HEK293 (cell line): Measurements from ENCODE around the gene CUL1.
A peak's percentile ranks its signal among the peaks of the same experiment; 100 is the strongest.

ENCODE experiments used
- GLIS1 ChIP-seq: fragments of 450-650 bp; formaldehyde crosslinking; IDR thresholded peaks from 2 replicates; pipeline ENCODE4 v1.5.1; 2016; ENCODE audit warnings: missing biosample characterization, missing genetic modification characterization
- HOXA7 ChIP-seq: sonication (generic); formaldehyde crosslinking; IDR thresholded peaks from 2 replicates; pipeline ENCODE4 v1.8.1; 2022; ENCODE audit warnings: missing genetic modification reagents, borderline replicate concordance
- KLF1 ChIP-seq: fragments of 450-650 bp; formaldehyde crosslinking; IDR thresholded peaks from 2 replicates; pipeline ENCODE4 v1.5.1; 2016; ENCODE audit warnings: missing biosample characterization, missing genetic modification characterization
- REPIN1 ChIP-seq: fragments of 450-650 bp; formaldehyde crosslinking; IDR thresholded peaks from 2 replicates; pipeline ENCODE4 v1.5.1; 2017; ENCODE audit warnings: missing biosample characterization, missing genetic modification characterization, low read depth
- SP2 ChIP-seq: fragments of 450-650 bp; formaldehyde crosslinking; IDR thresholded peaks from 2 replicates; pipeline ENCODE4 v1.5.1; 2016; ENCODE audit warnings: missing biosample characterization, missing genetic modification characterization
- ZBTB21 ChIP-seq: fragments of 450-650 bp; formaldehyde crosslinking; IDR thresholded peaks from 2 replicates; pipeline ENCODE4 v1.5.1; 2017; ENCODE audit warnings: missing biosample characterization, missing genetic modification characterization
- ZBTB7A ChIP-seq: fragments of 450-650 bp; formaldehyde crosslinking; IDR thresholded peaks from 2 replicates; pipeline ENCODE4 v1.5.1; 2016; ENCODE audit warnings: low read depth, missing biosample characterization, missing genetic modification characterization
- ZFP3 ChIP-seq: fragments of 450-650 bp; formaldehyde crosslinking; IDR thresholded peaks from 2 replicates; pipeline ENCODE4 v1.5.1; 2016; ENCODE audit warnings: low read depth, missing biosample characterization, missing genetic modification characterization
- ZFP41 ChIP-seq: fragments of 450-650 bp; formaldehyde crosslinking; IDR thresholded peaks from 2 replicates; pipeline ENCODE4 v1.5.1; 2016; ENCODE audit warnings: missing biosample characterization, missing genetic modification characterization, borderline replicate concordance
- ZIC2 ChIP-seq: fragments of 450-650 bp; formaldehyde crosslinking; IDR thresholded peaks from 2 replicates; pipeline ENCODE4 v1.5.1; 2016; ENCODE audit warnings: missing biosample characterization, missing genetic modification characterization
- ZNF148 ChIP-seq: fragments of 450-650 bp; formaldehyde crosslinking; IDR thresholded peaks from 2 replicates; pipeline ENCODE4 v1.5.0; 2017; ENCODE audit warnings: missing biosample characterization, missing genetic modification characterization, borderline replicate concordance
- ZNF169 ChIP-seq: fragments of 450-650 bp; formaldehyde crosslinking; IDR thresholded peaks from 2 replicates; pipeline ENCODE4 v1.5.1; 2016; ENCODE audit warnings: missing biosample characterization, missing genetic modification characterization
- ZNF214 ChIP-seq: fragments of 450-650 bp; formaldehyde crosslinking; IDR thresholded peaks from 2 replicates; pipeline ENCODE4 v1.5.1; 2017; ENCODE audit warnings: missing biosample characterization, mild to moderate bottlenecking, missing genetic modification characterization, borderline replicate concordance
- ZNF221 ChIP-seq: fragments of 450-650 bp; formaldehyde crosslinking; IDR thresholded peaks from 2 replicates; pipeline ENCODE4 v1.5.1; 2017; ENCODE audit warnings: missing biosample characterization, missing genetic modification characterization, borderline replicate concordance
- ZNF223 ChIP-seq: fragments of 450-650 bp; formaldehyde crosslinking; IDR thresholded peaks from 2 replicates; pipeline ENCODE4 v1.5.1; 2016; ENCODE audit warnings: missing biosample characterization, missing genetic modification characterization
- ZNF248 ChIP-seq: fragments of 450-650 bp; formaldehyde crosslinking; IDR thresholded peaks from 2 replicates; pipeline ENCODE4 v1.5.1; 2017; ENCODE audit warnings: missing biosample characterization, missing genetic modification characterization
- ZNF311 ChIP-seq: fragments of 450-650 bp; formaldehyde crosslinking; IDR thresholded peaks from 2 replicates; pipeline ENCODE4 v1.5.1; 2017; ENCODE audit warnings: missing biosample characterization, missing genetic modification characterization, borderline replicate concordance
- ZNF394 ChIP-seq: fragments of 450-650 bp; formaldehyde crosslinking; IDR thresholded peaks from 2 replicates; pipeline ENCODE4 v1.5.1; 2016; ENCODE audit warnings: missing biosample characterization, missing genetic modification characterization, mild to moderate bottlenecking, moderate library complexity, borderline replicate concordance
- ZNF501 ChIP-seq: fragments of 450-650 bp; formaldehyde crosslinking; IDR thresholded peaks from 2 replicates; pipeline ENCODE4 v1.5.1; 2016; ENCODE audit warnings: missing biosample characterization, missing genetic modification characterization
- ZNF600 ChIP-seq: fragments of 450-650 bp; formaldehyde crosslinking; IDR thresholded peaks from 2 replicates; pipeline ENCODE4 v1.5.1; 2016; ENCODE audit warnings: missing biosample characterization, missing genetic modification characterization
- ZNF626 ChIP-seq: fragments of 450-650 bp; sonication (Bioruptor Pico); formaldehyde crosslinking; IDR thresholded peaks from 2 replicates; pipeline ENCODE4 v1.5.1; 2018; ENCODE audit warnings: missing biosample characterization, missing genetic modification characterization, inconsistent platforms
- ZNF707 ChIP-seq: fragments of 450-650 bp; formaldehyde crosslinking; IDR thresholded peaks from 2 replicates; pipeline ENCODE4 v1.5.1; 2016; ENCODE audit warnings: missing biosample characterization, missing genetic modification characterization
- ZNF768 ChIP-seq: fragments of 450-650 bp; formaldehyde crosslinking; IDR thresholded peaks from 2 replicates; pipeline ENCODE4 v1.5.1; 2018; ENCODE audit warnings: missing biosample characterization, mild to moderate bottlenecking, missing genetic modification characterization
- ZSCAN16 ChIP-seq: fragments of 450-650 bp; formaldehyde crosslinking; IDR thresholded peaks from 2 replicates; pipeline ENCODE4 v1.5.1; 2016; ENCODE audit warnings: missing biosample characterization, missing genetic modification characterization
- ZSCAN4 ChIP-seq: fragments of 450-650 bp; formaldehyde crosslinking; IDR thresholded peaks from 2 replicates; pipeline ENCODE4 v1.5.1; 2017; ENCODE audit warnings: missing biosample characterization, missing genetic modification characterization
- TF ChIP-seq, protein P1 (sequence below): fragments of 450-650 bp; formaldehyde crosslinking; IDR thresholded peaks from 2 replicates; pipeline ENCODE4 v1.5.1; 2017; ENCODE audit warnings: missing biosample characterization, missing genetic modification characterization
- TF ChIP-seq, protein P2 (sequence below): fragments of 450-650 bp; formaldehyde crosslinking; conservative IDR thresholded peaks from 2 replicates; pipeline ENCODE4 v1.5.1; 2016; ENCODE audit warnings: low read depth, missing biosample characterization, missing genetic modification characterization
- TF ChIP-seq, protein P3 (sequence below): fragments of 450-650 bp; formaldehyde crosslinking; IDR thresholded peaks from 2 replicates; pipeline ENCODE4 v1.5.1; 2016; ENCODE audit warnings: missing biosample characterization, missing genetic modification characterization

CUL1 gene

DNA sequence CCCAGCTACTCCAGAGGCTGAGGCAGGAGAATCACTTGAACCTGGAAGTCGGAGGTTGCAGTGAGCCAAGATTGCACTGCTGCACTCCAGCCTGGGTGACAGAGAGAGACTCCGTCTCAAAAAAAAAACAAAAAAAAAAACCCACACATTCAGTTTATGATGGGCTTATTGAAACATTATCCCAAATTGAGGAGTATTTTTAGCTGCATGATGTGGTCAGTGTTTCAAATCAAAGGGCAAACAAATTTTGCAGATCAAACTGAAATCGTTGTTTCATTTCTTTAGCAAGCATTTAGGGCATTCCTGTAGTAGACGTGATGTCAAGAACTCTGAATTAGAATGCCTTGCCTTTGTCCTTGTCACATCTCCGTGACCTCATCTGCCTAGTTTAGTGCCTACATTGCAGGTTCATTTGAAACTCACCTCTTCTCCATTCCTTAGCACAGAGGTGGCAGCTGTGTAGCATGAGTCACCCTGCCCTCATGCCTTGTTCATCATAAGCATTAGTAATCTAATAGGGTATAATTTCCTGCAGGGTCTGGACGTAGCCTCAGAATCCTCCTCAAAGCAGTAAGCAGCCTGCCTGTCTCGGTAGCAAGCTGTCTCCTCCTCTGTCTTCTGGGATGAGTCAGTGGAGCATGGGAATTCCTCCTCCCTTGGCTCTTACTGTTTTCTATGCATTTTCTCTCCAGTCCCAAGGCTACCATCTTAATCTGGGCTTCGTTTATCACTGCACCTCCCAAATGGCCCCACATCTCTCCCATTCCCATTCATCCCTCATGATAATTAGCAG lies 73.8 kb downstream of the CUL1 start (continued):
- TF ChIP-seq, protein P1, sequence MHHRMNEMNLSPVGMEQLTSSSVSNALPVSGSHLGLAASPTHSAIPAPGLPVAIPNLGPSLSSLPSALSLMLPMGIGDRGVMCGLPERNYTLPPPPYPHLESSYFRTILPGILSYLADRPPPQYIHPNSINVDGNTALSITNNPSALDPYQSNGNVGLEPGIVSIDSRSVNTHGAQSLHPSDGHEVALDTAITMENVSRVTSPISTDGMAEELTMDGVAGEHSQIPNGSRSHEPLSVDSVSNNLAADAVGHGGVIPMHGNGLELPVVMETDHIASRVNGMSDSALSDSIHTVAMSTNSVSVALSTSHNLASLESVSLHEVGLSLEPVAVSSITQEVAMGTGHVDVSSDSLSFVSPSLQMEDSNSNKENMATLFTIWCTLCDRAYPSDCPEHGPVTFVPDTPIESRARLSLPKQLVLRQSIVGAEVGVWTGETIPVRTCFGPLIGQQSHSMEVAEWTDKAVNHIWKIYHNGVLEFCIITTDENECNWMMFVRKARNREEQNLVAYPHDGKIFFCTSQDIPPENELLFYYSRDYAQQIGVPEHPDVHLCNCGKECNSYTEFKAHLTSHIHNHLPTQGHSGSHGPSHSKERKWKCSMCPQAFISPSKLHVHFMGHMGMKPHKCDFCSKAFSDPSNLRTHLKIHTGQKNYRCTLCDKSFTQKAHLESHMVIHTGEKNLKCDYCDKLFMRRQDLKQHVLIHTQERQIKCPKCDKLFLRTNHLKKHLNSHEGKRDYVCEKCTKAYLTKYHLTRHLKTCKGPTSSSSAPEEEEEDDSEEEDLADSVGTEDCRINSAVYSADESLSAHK: peak; percentile 88
- no peak for TF ChIP-seq ZNF214 (tag by site-specific recombination)
- TF ChIP-seq ZNF148 (tag by site-specific recombination): no peak
- no peak for TF ChIP-seq ZNF223 (tag by site-specific recombination)
- peak; percentile 73 for TF ChIP-seq GLIS1
- TF ChIP-seq ZNF600 (tag by site-specific recombination): peak; percentile 100
- no peak for TF ChIP-seq ZSCAN16
- peak; percentile 94 for TF ChIP-seq ZBTB21 (tag by site-specific recombination)
- TF ChIP-seq, protein P2, sequence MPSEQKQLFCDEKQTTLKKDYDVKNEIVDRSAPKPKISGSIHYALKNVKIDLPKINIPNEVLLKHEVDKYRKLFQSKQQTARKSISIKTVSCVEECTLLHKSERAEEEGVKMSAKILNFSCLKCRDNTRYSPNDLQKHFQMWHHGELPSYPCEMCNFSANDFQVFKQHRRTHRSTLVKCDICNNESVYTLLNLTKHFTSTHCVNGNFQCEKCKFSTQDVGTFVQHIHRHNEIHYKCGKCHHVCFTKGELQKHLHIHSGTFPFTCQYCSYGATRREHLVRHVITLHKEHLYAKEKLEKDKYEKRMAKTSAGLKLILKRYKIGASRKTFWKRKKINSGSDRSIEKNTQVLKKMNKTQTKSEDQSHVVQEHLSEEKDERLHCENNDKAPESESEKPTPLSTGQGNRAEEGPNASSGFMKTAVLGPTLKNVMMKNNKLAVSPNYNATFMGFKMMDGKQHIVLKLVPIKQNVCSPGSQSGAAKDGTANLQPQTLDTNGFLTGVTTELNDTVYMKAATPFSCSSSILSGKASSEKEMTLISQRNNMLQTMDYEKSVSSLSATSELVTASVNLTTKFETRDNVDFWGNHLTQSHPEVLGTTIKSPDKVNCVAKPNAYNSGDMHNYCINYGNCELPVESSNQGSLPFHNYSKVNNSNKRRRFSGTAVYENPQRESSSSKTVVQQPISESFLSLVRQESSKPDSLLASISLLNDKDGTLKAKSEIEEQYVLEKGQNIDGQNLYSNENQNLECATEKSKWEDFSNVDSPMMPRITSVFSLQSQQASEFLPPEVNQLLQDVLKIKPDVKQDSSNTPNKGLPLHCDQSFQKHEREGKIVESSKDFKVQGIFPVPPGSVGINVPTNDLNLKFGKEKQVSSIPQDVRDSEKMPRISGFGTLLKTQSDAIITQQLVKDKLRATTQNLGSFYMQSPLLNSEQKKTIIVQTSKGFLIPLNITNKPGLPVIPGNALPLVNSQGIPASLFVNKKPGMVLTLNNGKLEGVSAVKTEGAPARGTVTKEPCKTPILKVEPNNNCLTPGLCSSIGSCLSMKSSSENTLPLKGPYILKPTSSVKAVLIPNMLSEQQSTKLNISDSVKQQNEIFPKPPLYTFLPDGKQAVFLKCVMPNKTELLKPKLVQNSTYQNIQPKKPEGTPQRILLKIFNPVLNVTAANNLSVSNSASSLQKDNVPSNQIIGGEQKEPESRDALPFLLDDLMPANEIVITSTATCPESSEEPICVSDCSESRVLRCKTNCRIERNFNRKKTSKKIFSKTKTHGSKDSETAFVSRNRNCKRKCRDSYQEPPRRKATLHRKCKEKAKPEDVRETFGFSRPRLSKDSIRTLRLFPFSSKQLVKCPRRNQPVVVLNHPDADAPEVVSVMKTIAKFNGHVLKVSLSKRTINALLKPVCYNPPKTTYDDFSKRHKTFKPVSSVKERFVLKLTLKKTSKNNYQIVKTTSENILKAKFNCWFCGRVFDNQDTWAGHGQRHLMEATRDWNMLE: no peak
- TF ChIP-seq ZIC2 (tag by site-specific recombination): no peak
- peak; percentile 73; the same call in 1 of the 2 replicates for TF ChIP-seq ZNF394 (tag by site-specific recombination)
- TF ChIP-seq KLF1 (tag by site-specific recombination): no peak
- peak; percentile 36 for TF ChIP-seq SP2 (tag by site-specific recombination)
- no peak for TF ChIP-seq HOXA7 (CRISPR knock-in tag)
- no peak for TF ChIP-seq ZFP3 (tag by site-specific recombination)
- TF ChIP-seq ZNF221 (tag by site-specific recombination): no peak
- no peak for TF ChIP-seq ZSCAN4 (tag by site-specific recombination)
- TF ChIP-seq, protein P3, sequence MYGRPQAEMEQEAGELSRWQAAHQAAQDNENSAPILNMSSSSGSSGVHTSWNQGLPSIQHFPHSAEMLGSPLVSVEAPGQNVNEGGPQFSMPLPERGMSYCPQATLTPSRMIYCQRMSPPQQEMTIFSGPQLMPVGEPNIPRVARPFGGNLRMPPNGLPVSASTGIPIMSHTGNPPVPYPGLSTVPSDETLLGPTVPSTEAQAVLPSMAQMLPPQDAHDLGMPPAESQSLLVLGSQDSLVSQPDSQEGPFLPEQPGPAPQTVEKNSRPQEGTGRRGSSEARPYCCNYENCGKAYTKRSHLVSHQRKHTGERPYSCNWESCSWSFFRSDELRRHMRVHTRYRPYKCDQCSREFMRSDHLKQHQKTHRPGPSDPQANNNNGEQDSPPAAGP (tag by site-specific recombination): peak; percentile 92
- TF ChIP-seq ZNF707 (tag by site-specific recombination): no peak
- peak; percentile 77 for TF ChIP-seq ZNF501
- TF ChIP-seq ZBTB7A (tag by site-specific recombination): no peak
- TF ChIP-seq REPIN1 (tag by site-specific recombination): no peak
- TF ChIP-seq ZNF626: no peak
- no peak for TF ChIP-seq ZNF311 (tag by site-specific recombination)
- TF ChIP-seq ZNF248 (tag by site-specific recombination): no peak
- TF ChIP-seq ZNF169: no peak
- TF ChIP-seq ZFP41 (tag by site-specific recombination): no peak
- no peak for TF ChIP-seq ZNF768 (tag by site-specific recombination)
